HPDE6-E6E7 (cell line): ENCODE measurements around the gene SNX4.
A peak's percentile ranks its signal among the peaks of the same experiment; 100 is the strongest.
"Not testable (repeated sequence)": the region's sequence is repeated elsewhere in the genome, so short reads cannot be mapped to it uniquely, and the experiment has no call there.

ENCODE experiments used
- DNase-seq: peaks from one replicate; pipeline ENCODE4 v3.0.0; 2011; ENCODE audit warnings: missing footprints; ENCODE audit errors: extremely low spot score

Gene SNX4

DNA sequence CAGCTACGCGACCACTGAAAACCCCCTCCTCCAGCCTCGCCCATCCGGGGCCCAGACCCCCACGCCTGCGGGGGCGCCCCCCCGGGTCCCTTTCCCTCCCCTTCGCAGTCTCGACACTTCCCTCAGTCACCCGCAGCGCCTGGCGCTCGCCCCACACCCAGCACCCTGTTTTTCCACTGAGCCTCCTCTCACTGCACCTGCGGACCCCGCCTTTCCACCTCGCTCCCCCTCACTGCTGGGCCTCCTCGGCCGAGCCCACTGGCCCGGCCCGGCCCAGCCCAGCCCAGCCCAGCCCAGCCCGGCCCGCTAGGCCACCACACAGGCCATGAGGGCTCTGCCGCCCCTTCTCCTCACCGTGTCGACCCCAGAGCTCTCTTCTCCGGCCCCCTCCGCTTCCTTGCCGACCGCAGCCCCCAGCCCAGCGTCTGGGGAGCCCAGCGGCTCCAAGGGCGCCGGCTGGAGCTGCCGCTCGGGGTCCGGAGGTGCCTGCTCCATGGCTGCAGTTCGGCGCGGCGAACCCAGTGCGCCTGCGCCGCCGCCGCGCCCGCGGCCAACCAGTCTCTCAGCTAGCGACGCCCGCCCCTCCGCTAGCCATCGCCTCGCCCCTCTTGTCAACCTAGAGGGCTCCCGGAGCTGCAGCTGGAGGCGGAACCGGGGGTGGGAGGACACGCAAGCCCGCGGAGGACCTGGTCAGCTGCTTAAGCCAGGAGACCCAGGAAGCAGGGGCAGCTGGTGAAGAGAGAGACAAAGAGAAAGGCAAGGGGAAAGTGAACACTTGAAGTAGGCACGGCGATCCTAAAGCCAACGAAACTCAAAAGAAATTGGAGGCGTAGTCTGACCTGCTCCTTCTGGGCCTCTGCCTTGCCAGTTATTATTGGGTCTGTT is at the start of gene SNX4:
Gene SNX4, minus strand, starts transcription at position 525 of the 885 bp plus-strand sequence. Its CDS starts 30 bp downstream, at position 495.
- peak; percentile 90 for DNase-seq

DNA sequence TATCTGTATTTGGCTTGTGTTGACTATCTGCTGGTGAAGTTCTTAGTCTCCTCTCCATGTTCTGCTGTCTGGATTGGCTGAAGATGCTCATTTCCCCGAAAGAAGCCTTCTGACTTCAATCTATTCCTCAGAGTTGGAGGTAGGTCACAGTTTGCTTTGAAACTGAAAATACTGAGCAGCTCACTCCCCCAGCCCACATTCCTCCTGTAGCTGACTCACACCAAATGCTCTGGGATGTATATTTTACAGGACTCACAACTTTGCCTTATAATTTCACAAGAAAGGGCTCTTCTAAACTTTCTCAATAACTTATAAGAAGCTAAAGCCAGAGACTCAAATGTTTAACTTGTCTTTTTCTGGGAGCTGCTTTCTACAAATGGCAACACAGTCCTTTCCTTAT is 36.3 kb upstream of the SNX4 start:
- DNase-seq, result no peak

DNA sequence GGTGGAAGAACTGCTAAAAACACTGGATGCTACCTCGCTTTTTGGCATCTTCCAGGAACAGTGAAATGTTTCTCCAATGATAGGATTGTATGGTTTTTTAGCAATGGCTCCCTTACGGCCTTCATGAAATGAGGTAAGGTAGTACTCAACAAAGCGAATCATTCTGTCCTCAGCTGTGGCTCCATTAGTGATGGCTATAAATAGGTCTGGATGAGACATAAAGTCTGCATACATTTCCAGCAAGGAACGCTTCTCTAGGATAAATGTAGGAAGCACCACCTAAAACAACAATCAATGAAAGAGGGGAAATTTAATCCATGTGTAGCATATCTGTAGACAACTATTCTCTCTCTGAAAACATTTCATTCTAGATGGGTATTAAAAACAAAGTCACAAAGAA is 32.4 kb upstream of the SNX4 start:
- DNase-seq, result no peak

DNA sequence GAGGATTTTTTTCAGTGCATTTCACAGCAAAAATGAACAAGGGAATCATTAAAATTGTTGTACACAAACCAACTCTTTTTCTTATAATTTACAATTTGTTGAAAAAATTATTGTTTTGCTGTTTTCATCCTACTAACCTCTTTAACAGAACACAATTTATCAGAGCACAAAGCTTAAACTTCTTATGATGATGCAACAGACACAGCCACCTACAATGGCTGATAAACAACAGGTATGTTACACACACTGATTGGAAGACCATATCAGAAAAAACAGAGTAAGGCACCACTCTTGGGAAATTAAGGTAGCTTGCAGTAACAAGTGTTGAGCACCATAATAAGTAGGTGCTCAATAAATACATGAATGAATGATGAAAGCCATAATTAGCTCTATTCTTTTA is 8.9 kb upstream of the SNX4 start:
- no peak for DNase-seq

DNA sequence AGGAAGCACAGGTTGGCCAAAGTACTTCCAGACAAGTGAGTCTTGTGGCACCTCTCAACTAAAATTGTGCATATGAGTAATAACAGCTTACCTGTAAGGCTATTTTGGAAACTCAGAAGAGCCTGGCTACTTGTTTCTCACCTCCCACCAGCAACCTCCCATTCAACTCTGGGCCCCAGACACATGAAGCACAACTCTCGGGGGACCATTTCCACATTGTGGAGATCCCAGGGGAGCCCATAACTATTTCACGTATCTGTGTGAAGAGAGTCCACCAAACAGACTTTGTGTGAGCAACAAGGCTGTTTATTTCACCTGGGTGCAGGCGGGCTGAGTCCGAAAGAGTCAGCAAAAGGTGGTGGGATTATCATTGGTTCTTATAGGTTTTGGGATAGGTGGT is 5.2 kb upstream of the SNX4 start:
- no peak for DNase-seq

DNA sequence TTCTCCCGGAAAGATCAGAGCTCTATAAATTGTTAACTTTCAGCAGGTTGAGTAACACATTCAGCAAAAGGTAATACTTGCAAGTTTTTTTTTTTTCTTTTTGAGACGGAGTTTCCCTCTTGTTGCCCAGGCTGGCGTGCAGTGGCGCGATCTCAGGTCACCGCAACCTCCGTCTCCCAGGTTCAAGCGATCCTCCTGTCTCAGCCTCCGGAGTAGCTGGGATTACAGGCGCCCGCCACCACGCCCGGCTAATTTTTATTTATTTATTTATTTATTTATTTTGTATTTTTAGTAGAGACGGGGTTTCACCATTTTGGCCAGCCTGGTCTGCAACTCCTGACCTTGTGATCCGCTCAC is 539 bp upstream of the SNX4 start:
- DNase-seq, result not testable (repeated sequence)

DNA sequence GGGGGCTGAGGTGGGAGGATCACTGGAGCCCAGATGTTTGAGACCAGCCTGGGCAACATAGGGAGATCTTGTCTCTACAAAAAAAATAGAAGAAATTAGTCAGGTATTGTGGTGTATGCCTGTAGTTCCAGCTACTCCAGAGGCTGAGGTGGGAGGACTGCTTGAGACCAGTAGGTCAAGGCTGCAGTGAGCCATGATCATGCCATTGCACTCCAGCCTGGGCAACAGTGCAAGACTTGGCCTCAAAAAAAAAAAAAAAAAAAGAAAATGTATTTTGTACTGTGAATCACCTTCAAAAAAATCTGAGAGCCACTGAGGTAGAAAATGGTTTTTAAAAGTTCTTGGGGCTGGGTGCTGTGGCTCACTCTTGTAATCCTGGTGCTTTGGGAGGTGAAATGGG is 4.6 kb downstream of the SNX4 start:
- no peak for DNase-seq

DNA sequence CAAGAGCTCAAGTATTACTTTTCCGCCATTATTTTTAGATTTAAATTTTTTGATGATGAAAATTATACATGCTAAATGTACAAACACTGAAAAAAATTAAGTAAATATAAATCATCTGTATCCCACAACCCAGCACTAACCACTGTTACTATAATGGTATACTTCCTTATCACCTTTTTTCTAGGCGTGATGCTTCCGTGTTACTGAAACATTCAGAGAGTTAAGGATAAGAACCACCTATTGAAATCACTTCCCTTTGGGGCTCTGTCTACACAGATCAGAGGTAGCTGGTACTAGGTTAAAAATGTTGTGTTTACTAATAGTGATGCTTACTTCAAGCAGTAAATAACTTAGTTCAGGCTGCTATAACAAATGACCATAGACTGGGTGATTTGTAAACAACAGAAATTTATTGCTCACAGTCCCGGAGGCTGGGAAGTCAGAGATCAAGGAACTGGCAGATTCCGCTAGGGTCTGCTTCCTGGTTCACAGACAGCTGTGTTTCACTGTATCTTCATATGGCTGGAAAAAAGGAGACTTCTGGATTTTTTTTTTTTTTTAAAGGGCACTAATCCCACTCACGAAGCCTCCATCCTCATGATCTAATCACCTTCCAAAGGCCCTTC is 6.4 kb downstream of the SNX4 start:
- no peak for DNase-seq

DNA sequence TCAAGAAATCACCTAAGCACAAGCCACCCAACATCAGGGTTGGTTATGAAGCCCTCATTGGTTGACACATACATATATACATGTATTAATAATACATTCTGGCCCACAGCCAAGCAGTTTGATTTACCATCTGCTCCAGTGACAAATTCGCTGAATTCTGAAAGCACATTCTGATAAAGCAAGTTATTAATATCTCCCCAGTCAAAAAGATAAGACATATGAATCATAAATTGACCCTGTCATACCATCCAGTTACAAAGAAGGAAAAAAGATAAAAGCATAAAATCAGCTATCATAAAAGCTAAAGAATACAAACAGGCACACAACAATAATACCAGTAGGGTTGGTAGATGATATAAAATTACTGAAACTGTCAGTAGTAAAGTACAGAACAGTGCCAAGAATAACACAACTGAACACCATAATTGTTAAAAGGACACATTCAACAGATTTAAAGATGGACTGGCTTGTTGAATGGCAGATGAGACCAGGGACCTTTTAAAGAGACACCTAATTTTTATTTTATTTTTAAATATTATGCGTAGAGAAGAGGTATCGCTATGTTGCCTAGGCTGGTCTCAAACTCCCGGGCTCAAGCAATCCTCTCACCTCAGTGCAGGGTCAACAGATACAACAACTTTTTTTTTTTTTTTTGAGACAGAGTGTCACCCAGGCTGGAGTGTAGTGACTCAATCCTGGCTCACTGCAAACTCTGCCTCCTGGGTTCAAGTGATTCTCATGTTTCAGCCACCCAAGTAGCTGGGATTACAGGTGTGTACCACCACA is 7.7 kb downstream of the SNX4 start:
- no peak for DNase-seq

DNA sequence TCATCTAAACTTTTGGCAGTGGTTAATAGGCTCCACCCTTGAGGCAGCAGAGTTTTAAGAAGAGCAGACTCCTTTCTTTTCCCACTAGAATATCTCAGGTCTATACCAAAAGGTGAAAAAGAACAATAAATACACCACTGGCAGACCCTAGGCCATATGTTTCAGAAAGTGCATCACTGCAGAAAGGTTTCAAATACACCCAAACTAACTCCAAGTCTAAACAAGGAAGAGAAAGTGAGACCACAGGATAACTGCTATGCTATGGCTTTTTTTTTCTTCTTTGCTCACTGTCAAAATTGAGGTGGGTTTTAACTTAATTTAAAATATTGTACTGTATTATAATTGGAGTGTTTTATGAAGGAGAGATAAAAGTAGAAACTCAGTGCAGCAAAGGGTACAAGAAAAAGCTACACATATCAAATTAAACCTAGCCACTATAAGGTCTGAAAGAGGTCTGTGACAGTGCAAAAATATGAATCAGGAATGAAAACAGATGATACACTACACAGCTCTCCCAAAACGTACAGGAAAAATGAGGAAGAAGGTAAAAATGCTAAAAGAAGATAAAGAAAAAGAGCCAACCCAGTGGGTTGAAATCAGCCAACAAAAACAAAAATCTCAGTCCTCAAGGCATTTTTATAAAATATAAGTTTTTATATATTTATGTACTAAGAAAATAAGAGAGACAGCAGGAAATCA is 8.4 kb downstream of the SNX4 start:
- no peak for DNase-seq

DNA sequence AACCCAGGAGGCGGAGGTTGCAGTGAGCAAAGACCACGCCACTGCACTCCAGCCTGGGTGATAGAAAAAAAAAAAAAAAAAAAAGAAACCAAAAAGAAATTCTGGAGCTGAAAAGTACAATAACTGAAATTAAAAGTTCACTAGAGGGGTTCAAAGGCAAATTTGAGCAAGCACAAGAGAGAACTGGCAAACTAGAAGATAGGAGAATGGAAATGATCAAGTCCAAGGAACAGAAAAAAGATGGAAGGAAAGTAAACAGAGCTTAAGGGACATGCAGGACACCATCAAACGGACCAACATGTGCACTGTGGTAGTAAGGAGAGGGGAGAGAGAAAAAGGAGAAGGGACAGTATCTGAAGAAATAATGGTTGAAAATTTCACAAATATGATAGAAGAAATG is 12.9 kb downstream of the SNX4 start:
- no peak for DNase-seq

DNA sequence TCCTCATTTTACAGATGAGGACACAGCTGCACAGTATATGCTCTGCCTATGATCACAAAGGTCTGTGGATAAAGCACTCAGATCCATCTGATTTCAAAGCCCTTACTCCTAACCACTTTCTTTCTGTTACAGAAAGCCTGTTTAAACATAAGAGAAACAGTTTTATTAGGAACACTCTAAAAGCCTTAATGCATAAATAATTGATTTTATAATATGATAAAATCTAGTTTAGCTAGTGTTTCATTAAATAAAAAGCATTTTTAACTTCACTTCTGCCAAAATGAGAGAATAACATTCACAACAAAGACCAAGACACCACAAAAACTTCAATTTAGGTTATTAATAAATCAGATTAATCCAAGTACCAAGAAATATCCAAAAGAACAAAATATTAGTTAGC is 21.4 kb downstream of the SNX4 start:
- no peak for DNase-seq

DNA sequence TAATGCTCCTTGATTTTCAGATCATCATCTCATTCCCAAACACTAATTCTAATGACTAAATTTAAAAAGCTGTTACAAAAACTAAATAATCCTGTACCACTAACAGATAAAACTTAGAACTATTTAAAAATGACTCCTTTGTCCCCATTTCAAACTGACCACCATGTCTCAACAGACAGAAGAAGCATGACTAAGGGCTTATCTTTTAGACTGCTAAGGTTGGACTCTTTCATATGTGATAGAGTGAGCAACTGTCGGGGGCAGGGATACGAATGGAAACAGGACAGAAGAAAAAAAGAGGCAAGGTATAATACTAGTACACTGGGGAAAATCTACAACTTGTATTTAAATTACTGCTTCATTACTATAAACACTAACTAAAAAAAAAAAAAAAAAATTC is 23.3 kb downstream of the SNX4 start:
- DNase-seq, result no peak

DNA sequence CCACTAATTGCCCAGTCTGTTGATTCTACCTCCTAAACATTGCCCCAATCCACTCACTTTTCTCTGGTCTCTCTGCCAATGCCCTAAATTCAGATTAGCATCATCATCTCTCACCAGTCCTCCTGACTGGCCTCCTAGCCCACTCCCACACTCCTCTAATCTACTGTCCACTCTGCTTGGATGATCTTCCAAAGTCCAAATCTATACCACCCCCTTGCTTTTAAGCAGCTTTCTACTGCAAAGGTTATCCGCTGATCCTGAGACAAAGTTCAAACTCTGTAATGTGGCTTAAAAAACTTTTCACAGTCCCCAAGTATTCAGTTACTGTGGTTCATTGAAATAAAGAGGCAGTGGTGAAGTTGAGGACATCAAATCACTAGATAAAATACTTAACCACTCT is 37.6 kb downstream of the SNX4 start:
- DNase-seq, result no peak

DNA sequence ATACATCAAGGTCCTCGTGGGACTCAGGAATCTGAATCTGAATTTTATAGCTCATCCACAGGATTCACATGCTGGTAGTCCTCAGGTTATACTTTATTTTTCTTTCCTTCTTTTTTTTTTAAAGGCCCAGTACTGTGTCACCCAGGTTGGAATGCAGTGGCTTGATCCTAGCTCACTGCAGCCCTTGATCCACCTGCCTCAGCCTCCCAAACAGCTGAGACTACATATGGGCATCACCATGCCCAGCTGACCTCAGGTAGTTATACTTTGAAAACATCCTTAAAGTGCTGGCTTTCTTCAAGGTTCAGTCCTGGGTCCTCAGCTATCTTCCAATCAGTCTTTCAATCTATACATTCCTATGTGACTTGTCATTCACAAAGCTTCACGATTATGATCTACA is 38.2 kb downstream of the SNX4 start:
- no peak for DNase-seq

DNA sequence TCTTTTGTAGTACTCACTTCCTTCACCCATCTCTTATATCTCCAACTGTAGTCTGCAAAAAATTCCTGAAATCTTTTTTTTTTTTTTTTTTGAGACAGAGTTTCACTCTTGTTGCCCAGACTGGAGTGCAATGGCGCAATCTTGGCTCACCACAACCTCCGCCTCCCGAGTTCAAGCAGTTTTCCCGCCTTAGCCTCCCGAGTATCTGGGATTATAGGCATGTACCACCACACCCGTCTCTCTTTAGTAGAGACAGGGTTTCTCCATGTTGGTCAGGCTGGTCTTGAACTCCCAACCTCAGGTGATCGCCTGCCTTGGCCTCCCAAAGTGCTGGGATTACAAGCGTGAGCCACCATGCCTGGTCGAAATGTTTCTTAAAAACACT is 38.6 kb downstream of the SNX4 start:
- DNase-seq, result not testable (repeated sequence)

DNA sequence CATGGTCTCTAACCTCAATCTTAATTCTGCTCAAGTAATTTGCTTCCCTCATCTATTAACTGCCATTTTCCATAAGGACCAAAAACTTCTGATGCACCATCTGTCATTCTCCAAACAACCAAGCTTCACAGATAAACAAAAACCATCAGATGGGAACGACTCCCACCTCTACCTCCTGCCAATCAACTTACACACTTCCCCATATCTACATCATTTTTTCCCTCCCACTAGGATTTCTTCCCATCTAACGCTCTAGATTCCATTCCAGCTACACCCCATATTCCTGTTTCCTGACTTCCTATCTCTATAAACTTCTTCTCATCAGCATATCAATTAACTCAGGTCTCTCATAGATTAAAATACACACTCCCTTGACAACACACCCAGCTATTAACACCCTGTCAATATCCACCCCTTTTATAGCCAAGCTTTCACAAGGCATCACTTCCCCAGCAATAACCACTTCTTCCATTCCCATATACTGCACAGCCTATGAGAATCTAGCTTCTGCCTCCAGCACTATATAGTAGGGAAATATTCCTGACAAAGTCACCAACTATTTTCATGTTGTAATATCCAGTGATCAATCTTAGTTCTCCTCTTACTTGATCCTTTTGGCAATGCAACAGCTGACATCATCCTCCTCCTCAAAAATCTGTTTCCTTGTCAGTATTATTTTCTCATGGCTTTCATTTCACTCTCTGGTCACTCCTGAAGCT is 39.2 kb downstream of the SNX4 start:
- no peak for DNase-seq

DNA sequence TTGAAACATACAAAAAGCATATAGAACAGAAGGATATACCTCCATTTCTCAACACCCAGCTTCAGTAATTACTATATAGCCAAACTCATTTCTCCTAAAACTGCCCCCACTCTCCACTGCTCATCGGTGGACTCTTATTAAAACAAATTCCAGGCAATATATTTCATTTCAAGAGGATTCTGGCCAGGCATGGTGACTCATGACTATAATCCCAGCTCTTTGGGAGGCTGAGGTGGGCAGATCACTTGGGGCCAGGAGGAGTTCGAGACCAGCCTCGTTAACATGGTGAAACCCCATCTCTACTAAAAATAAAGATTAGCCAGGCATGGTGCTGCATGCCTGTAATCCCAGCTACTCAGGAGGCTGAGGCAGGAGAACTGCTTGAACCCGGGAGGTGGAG is 40.9 kb downstream of the SNX4 start:
- no peak for DNase-seq

DNA sequence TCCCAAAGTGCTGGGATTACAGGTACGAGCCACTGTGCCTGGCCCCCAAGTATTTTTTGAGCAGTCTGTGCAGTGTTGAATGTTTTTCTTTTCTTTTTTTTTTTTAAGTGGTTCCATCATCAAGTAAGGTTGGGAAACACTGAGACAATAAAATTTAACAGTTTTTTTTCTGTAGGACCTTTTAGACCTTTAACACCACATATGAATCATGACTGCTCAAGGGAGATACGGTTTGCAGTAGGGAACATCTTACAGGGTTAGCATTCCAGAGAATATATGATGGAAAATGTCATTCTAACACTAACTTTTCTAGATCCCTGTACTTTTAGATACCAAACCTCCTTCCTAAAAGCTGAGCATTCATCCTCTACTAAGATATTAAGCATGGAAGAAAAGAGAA is 41.7 kb downstream of the SNX4 start:
- DNase-seq, result no peak

DNA sequence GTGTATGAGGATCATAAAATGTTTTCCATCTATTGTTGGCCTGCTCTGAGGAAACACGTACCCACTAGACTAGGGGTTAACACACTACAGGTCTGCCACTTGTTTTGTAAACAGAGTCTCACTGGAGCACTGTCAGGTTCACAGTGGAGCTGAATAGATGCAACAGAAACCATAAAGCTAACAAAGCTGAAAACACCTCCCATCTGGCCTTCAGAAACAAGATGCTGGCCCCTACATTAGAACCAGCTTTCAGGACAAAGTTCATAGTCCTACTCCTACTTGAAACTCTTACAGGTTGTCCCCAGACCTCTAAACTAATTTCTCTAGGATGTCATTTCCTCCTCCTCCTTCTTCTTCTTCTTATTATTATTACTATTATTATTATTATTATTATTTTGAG is 42.3 kb downstream of the SNX4 start:
- DNase-seq, result no peak

DNA sequence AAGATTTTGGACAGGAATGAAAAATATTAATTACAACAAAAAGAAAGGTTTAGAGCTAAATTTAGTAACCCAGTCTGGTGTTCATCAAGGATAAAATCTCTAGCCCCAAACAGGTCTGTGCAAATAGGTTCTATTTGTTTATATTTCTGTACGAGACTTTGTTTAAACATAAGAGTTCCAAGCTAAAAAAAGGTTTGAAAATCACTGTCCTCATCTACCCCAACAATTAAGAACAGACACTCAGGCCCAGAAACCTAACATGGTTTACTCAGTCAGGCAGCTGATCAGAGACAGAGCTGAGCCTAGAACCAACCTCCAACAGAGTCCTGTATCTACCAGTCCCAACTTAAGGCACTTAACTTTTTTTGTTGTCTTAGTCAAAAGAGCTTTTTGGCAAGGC is 49.3 kb downstream of the SNX4 start:
- DNase-seq, result no peak
